Prostate gland (tissue), 2 donors: ENCODE measurements around the gene PHB1. TPM values are rescaled to one million over a fixed set of nuclear protein-coding genes. Genes with fewer than 3 reads are reported as not detected.

Source experiments
- DNase-seq: peaks from one replicate; pipeline ENCODE4 v3.0.0-alpha.2; 2019; ENCODE audit warnings: low spot score
- H3K27ac ChIP-seq, 2 donors: fragments of 200-600 bp; sonication (generic); 2 replicates each; pipeline ENCODE4 v1.5.1; 2017 to 2019
- H3K27me3 ChIP-seq: fragments of 200-600 bp; sonication (generic); replicated peaks from 2 replicates; pipeline ENCODE4 v1.5.1; 2019; ENCODE audit not compliant: insufficient read depth
- H3K36me3 ChIP-seq, 2 donors: fragments of 200-600 bp; sonication (generic); 1 replicate in 1 of 2; 2 replicates in 1 of 2; pipeline versions ENCODE4 v1.5.1 to v1.8.1; 2017 to 2019
- H3K4me1 ChIP-seq: fragments of 200-600 bp; sonication (generic); replicated peaks from 2 replicates; pipeline ENCODE4 v1.5.1; 2019
- H3K4me3 ChIP-seq, 2 donors: fragments of 200-600 bp; sonication (generic); 2 replicates each; pipeline ENCODE4 v1.5.1; 2017 to 2019
- H3K9me3 ChIP-seq: fragments of 200-600 bp; sonication (generic); 2 replicates; pipeline ENCODE4 v1.5.1; 2017
- CTCF ChIP-seq, 4 experiments: fragments of 200-600 bp in 2 of 4; fragments of 450-650 bp in 2 of 4; sonication (generic) in 2 of 4; IDR thresholded peaks; 1 replicate in 3 of 4; 2 replicates in 1 of 4; pipeline ENCODE4 v1.5.1; 2016 to 2019; ENCODE audit warnings: antibody characterized with exemption in 4 of 4, mild to moderate bottlenecking in 2 of 4, moderate library complexity in 2 of 4
- POLR2A ChIP-seq: fragments of 450-650 bp; IDR thresholded peaks from one replicate; pipeline ENCODE4 v1.6.1; 2016; ENCODE audit warnings: antibody characterized with exemption, mild to moderate bottlenecking
- POLR2AphosphoS5 ChIP-seq: sonication (generic); formaldehyde crosslinking; IDR thresholded peaks from one replicate; pipeline ENCODE4 v1.6.1; 2017; ENCODE audit warnings: antibody characterized with exemption
- WGBS: methylation state at CpG from one replicate; pipeline ENCODE4 v1.1.5; 2018; 5-methylcytosine and 5-hydroxymethylcytosine counted together
- intact Hi-C: fragments of 100-400 bp; cut with DNase I; formaldehyde crosslinking; loops from one replicate; pipeline ENCODE4 v1.14.2; 2022
- total RNA-seq, 2 donors: library from RNA; depleted of rRNA; stranded (reverse); fragments of >200 nt; gene quantifications; one replicate each; pipeline ENCODE4 v1.1.0, GENCODE V29; 2016

PHB1 gene
- total RNA-seq, 2 donors from 2014 or later, result 105 to 135 TPM

GRCh38 chr17:49452661-49453060 lies 38.0 kb upstream of the PHB1 start:
- 95% methylated on average over 5 of the region's 5 CpGs for WGBS
- Histone ChIP-seq H3K27me3 (no peaks in the 10 kb centered on the region), H3K4me3 (no peak overlapping the region), H3K36me3 (no peaks in the 10 kb centered on the region), H3K27ac (no peak overlapping the region), H3K9me3 (no peaks in the 10 kb centered on the region), H3K4me1 (no peaks in the 10 kb centered on the region)
- no peak for DNase-seq
- intact Hi-C loops, result no loop called here
- TF ChIP-seq POLR2AphosphoS5 (no peak), CTCF (IDR thresholded peaks at IDR 0.05) (no peak), POLR2A (no peak)

- 80% methylated on average over 5 of the region's 5 CpGs for WGBS
Observed at GRCh38 chr17:49452201-49452600, 37.5 kb upstream of the PHB1 start.

GRCh38 chr17:49450735-49451134 lies 36.1 kb upstream of the PHB1 start:
- no peak for TF ChIP-seq POLR2A
- no peak for TF ChIP-seq CTCF (IDR thresholded peaks at IDR 0.05)
- TF ChIP-seq POLR2AphosphoS5, result no peak
- H3K27me3 ChIP-seq, result no peaks in the 10 kb centered on the region
- H3K9me3 ChIP-seq, result no peaks in the 10 kb centered on the region
- no peak overlapping the region for H3K27ac ChIP-seq
- 72% methylated on average over 3 of the region's 3 CpGs for WGBS
- no peak for DNase-seq
- intact Hi-C loops, result no loop called here
- H3K4me1 ChIP-seq, result no peaks in the 10 kb centered on the region
- no peak overlapping the region for H3K4me3 ChIP-seq
- no peaks in the 10 kb centered on the region for H3K36me3 ChIP-seq

More at GRCh38 chr17:49452201-49452600, 37.5 kb upstream of the PHB1 start:
- TF ChIP-seq POLR2AphosphoS5 (no peak), CTCF (IDR thresholded peaks at IDR 0.05) (no peak), POLR2A (no peak)
- no peaks in the 10 kb centered on the region for H3K36me3 ChIP-seq
- H3K27ac ChIP-seq, result no peak overlapping the region
- no peaks in the 10 kb centered on the region for H3K27me3 ChIP-seq
- H3K4me3 ChIP-seq, result no peak overlapping the region
- H3K4me1 ChIP-seq, result no peaks in the 10 kb centered on the region
- no peak for DNase-seq
- intact Hi-C loops, result no loop called here
- no peaks in the 10 kb centered on the region for H3K9me3 ChIP-seq

- intact Hi-C loops, result no loop called here
- Histone ChIP-seq H3K36me3 (no peaks in the 10 kb centered on the region), H3K4me3 (no peak overlapping the region), H3K9me3 (no peaks in the 10 kb centered on the region), H3K27ac (no peak overlapping the region), H3K27me3 (no peaks in the 10 kb centered on the region), H3K4me1 (no peaks in the 10 kb centered on the region)
- TF ChIP-seq POLR2AphosphoS5 (no peak), CTCF (IDR thresholded peaks at IDR 0.05) (no peak), POLR2A (no peak)
- 82% methylated on average over 4 of the region's 4 CpGs for WGBS
- DNase-seq, result no peak
Observed at GRCh38 chr17:49450181-49450580, 35.5 kb upstream of the PHB1 start.

- H3K27me3 ChIP-seq, result no peaks in the 10 kb centered on the region
- TF ChIP-seq POLR2AphosphoS5 (no peak), POLR2A (no peak), CTCF (IDR thresholded peaks at IDR 0.05) (no peak)
- no peak for DNase-seq
- intact Hi-C loops, result no loop called here
- H3K4me1 ChIP-seq, result no peaks in the 10 kb centered on the region
- no peaks in the 10 kb centered on the region for H3K9me3 ChIP-seq
- H3K4me3 ChIP-seq, result no peak overlapping the region
- 85% methylated on average over 9 of the region's 9 CpGs for WGBS
- no peaks in the 10 kb centered on the region for H3K36me3 ChIP-seq
- H3K27ac ChIP-seq, result no peak overlapping the region
Observed at GRCh38 chr17:49447628-49448302, 33.1 kb upstream of the PHB1 start.
